Ovary (tissue), 9 donors: ENCODE measurements around the gene LMAN2. TPM values are rescaled to one million over a fixed set of nuclear protein-coding genes. Genes with fewer than 3 reads are reported as not detected.

Source experiments
- DNase-seq, 5 donors: peaks; one replicate each; pipeline ENCODE4 v3.0.0-alpha.2; 2019 to 2020
- H3K27ac ChIP-seq, 2 donors: fragments of 200-600 bp; one replicate each; pipeline versions ENCODE4 v1.5.1 to v1.8.0; 2019 to 2022
- H3K27me3 ChIP-seq: fragments of 200-600 bp; one replicate; pipeline ENCODE4 v1.8.0; 2022
- H3K36me3 ChIP-seq: fragments of 200-600 bp; sonication (generic); one replicate; pipeline ENCODE4 v1.5.1; 2019
- H3K4me1 ChIP-seq: one replicate; pipeline ENCODE4 v1.8.1; 2013; ENCODE audit warnings: mild to moderate bottlenecking, moderate library complexity; ENCODE audit not compliant: insufficient read depth
- H3K4me3 ChIP-seq: fragments of 200-600 bp; sonication (generic); one replicate; pipeline ENCODE4 v1.5.1; 2017
- H3K9me3 ChIP-seq, 2 donors: fragments of 200-600 bp in 1 of 2; sonication (generic) in 1 of 2; one replicate each; pipeline versions ENCODE4 v1.5.1 to v1.8.1; 2013 to 2019; ENCODE audit warnings: mild to moderate bottlenecking in 1 of 2, moderate library complexity in 1 of 2
- CTCF ChIP-seq, 3 donors: fragments of 450-650 bp in 2 of 3; fragments of 200-600 bp in 1 of 3; IDR thresholded peaks; one replicate each; pipeline versions ENCODE4 v1.5.1 to v1.8.0; 2016 to 2022; ENCODE audit warnings: antibody characterized with exemption in 3 of 3, mild to moderate bottlenecking in 1 of 3
- EP300 ChIP-seq: sonication (generic); formaldehyde crosslinking; IDR thresholded peaks from one replicate; pipeline ENCODE4 v1.6.1; 2017; ENCODE audit warnings: antibody characterized with exemption
- POLR2A ChIP-seq: fragments of 450-650 bp; IDR thresholded peaks from one replicate; pipeline ENCODE4 v1.6.1; 2017; ENCODE audit warnings: antibody characterized with exemption, mild to moderate bottlenecking, moderate library complexity
- WGBS, 3 donors: extraction: QIAGEN DNeasy Blood & Tissue Kit in 1 of 3; methylation state at CpG; one replicate each; pipeline versions ENCODE4 v1.1.5 to v1.1.7; 2013 to 2017; 5-methylcytosine and 5-hydroxymethylcytosine counted together
- intact Hi-C, 4 donors: fragments of 100-400 bp; cut with DNase I; formaldehyde crosslinking; loops; one replicate each; pipeline versions ENCODE4 v1.11.0 to v1.15.1; 2022 to 2023
- polyA plus RNA-seq, 2 donors: library from polyadenylated mRNA; stranded (reverse); fragments of 200-250 nt in 1 of 2; fragments of 350-450 nt in 1 of 2; fragmentation: Illumina TruSeq in 1 of 2; extraction: RNeasy Lipid Tissue Mini Kit (QIAGEN cat#74804) in 1 of 2; gene quantifications; one replicate each; pipeline ENCODE4 v1.2.3, GENCODE V29; 2013 to 2014
- total RNA-seq, 7 donors: library from RNA; depleted of rRNA in 2 of 7; stranded (reverse); fragments of >200 nt in 2 of 7; fragmentation: NEBNext Ultra II Directional in 3 of 7; extraction: Animal tissue kit (Norgen Biotek cat#: 25700) in 3 of 7; gene quantifications; one replicate each; pipeline versions ENCODE4 v1.1.0 to v1.2.4, GENCODE V29; 2016 to 2023
- donor health status: DM: no; HTN: no; CAD: no; lungs with moderate emphysema.
- donor health status: DM: no; HTN: no; CAD: no.
- donor health status: Bipolar disorder and iron deficiency.
- donor health status: DM: yes; HTN: yes; CAD: no.
- donor health status: DM: no; HTN: no; CAD: no.
- donor health status: DM: yes; HTN: yes; CAD: no.

Gene LMAN2
- total and polyA plus RNA-seq, 9 donors, result 63.5 to 154 (median 93.5) TPM

GRCh38 chr5:177335701-177336065 is 15.8 kb downstream of the LMAN2 start:
- H3K27ac ChIP-seq, result no peak overlapping the region
- DNase-seq, result no peak
- TF ChIP-seq POLR2A, result no peak
- TF ChIP-seq CTCF (IDR thresholded peaks at IDR 0.05), result no peak
- no peak for TF ChIP-seq EP300
- no peak overlapping the region for H3K4me3 ChIP-seq
- no peaks in the 10 kb centered on the region for H3K9me3 ChIP-seq
- WGBS, 3 donors, result 88 to 92% (median 91%) methylated on average over 7 of the region's 7 CpGs
- no peaks in the 10 kb centered on the region for H3K4me1 ChIP-seq
- intact Hi-C loops, result no loop called here
- H3K36me3 ChIP-seq, result no peaks in the 10 kb centered on the region
- no peaks in the 10 kb centered on the region for H3K27me3 ChIP-seq

GRCh38 chr5:177334781-177335700 is 16.4 kb downstream of the LMAN2 start:
- H3K36me3 ChIP-seq, result no peaks in the 10 kb centered on the region
- TF ChIP-seq CTCF (IDR thresholded peaks at IDR 0.05) (no peak), EP300 (no peak), POLR2A (no peak)

GRCh38 chr5:177334155-177334551 is 17.3 kb downstream of the LMAN2 start:
- Histone ChIP-seq H3K27ac (no peak overlapping the region), H3K27me3 (no peaks in the 10 kb centered on the region), H3K4me1 (no peaks in the 10 kb centered on the region), H3K9me3 (no peaks in the 10 kb centered on the region), H3K4me3 (no peak overlapping the region), H3K36me3 (no peaks in the 10 kb centered on the region)
- DNase-seq, result no peak
- WGBS, 3 donors, result 67 to 83% (median 81%) methylated on average over 15 of the region's 15 CpGs
- no peak for TF ChIP-seq EP300
- TF ChIP-seq CTCF (IDR thresholded peaks at IDR 0.05), result no peak
- no peak for TF ChIP-seq POLR2A
- intact Hi-C loops, result no loop called here

More at GRCh38 chr5:177334781-177335700, 16.4 kb downstream of the LMAN2 start:
- Histone ChIP-seq H3K4me3 (no peak overlapping the region), H3K4me1 (no peaks in the 10 kb centered on the region), H3K27ac (no peak overlapping the region), H3K27me3 (no peaks in the 10 kb centered on the region), H3K9me3 (no peaks in the 10 kb centered on the region)
- no peak for DNase-seq
- 85 to 86% (median 86%) methylated on average over 21 of the region's 21 CpGs for WGBS, 3 donors
- intact Hi-C loops, result no loop called here

- no peaks in the 10 kb centered on the region for H3K27me3 ChIP-seq
- H3K36me3 ChIP-seq, result no peaks in the 10 kb centered on the region
- no peaks in the 10 kb centered on the region for H3K4me1 ChIP-seq
- no peak overlapping the region for H3K27ac ChIP-seq
- H3K4me3 ChIP-seq, result no peak overlapping the region
- WGBS, 3 donors, result 88 to 91% (median 90%) methylated on average over 16 of the region's 16 CpGs
- no peak for TF ChIP-seq CTCF (IDR thresholded peaks at IDR 0.05)
- no peak for TF ChIP-seq POLR2A
- TF ChIP-seq EP300, result no peak
- intact Hi-C loops, result no loop called here
- DNase-seq, result no peak
- no peaks in the 10 kb centered on the region for H3K9me3 ChIP-seq
Measured at GRCh38 chr5:177333420-177334154, 17.9 kb downstream of the LMAN2 start.
